ENCODE measurements around the gene FOXP1. TPM values are rescaled to one million over a fixed set of nuclear protein-coding genes. Genes with fewer than 3 reads are reported as not detected.
A peak's percentile ranks its signal among the peaks of the same experiment; 100 is the strongest.

Gene FOXP1
- total RNA-seq, 1 donor from 2014 or later = 41.2 TPM

DNA sequence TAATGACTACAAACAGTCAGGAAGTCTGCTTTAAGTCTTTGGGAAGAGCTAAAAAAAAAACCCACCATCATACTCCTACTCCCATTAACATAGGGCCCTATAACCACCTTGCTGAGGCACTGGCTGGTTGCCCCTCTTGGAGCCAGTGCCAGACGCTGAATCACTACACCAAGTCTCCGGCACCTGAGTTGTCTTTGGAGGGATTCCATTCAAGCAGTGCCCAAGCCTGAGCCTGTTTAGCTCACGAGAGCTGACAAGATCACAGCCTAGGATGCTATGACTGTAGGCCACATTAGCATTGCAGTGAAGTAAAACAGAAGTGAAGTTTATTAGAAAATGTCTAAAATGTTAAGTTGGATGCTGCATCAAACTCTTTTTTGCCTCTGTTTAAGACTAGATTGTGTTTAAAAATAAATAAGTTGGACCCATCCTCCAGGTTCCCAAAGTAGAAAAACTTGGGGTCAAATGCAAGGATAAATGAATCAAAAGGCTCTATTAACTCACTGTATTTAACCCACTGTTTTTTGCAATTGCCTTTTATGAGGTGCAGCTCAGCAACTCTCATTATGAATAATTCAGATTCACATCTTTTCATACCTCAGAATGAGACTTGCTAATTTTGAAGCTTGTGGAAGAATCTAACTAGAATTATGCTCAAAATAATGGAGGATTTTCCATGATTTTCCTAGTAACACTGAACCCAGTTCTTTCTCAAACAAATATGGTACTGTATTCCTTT is 461.9 kb downstream of the FOXP1 start:
- intact Hi-C loops (cut with micrococcal nuclease) = loop anchor here (10.0 kb wide), 1 partner anchor 57 kb away; no protein-coding TSS in a partner anchor
- no peaks in the 10 kb centered on the region for H3K27me3 ChIP-seq (ENCODE audit: low read depth)
- TF ChIP-seq, protein P1, sequence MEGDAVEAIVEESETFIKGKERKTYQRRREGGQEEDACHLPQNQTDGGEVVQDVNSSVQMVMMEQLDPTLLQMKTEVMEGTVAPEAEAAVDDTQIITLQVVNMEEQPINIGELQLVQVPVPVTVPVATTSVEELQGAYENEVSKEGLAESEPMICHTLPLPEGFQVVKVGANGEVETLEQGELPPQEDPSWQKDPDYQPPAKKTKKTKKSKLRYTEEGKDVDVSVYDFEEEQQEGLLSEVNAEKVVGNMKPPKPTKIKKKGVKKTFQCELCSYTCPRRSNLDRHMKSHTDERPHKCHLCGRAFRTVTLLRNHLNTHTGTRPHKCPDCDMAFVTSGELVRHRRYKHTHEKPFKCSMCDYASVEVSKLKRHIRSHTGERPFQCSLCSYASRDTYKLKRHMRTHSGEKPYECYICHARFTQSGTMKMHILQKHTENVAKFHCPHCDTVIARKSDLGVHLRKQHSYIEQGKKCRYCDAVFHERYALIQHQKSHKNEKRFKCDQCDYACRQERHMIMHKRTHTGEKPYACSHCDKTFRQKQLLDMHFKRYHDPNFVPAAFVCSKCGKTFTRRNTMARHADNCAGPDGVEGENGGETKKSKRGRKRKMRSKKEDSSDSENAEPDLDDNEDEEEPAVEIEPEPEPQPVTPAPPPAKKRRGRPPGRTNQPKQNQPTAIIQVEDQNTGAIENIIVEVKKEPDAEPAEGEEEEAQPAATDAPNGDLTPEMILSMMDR (IDR thresholded peaks at IDR 0.05; ENCODE audit: borderline replicate concordance) = no peak
- no peak for DNase-seq
- H3K4me1 ChIP-seq = peaks cover 77% of the 10 kb centered on the region
- H3K4me3 ChIP-seq = no peak overlapping the region
- H3K9me3 ChIP-seq (replicated peaks) = no peaks in the 10 kb centered on the region
- H3K36me3 ChIP-seq = no peaks in the 10 kb centered on the region
- H3K27ac ChIP-seq (replicated peaks) = no peak overlapping the region

DNA sequence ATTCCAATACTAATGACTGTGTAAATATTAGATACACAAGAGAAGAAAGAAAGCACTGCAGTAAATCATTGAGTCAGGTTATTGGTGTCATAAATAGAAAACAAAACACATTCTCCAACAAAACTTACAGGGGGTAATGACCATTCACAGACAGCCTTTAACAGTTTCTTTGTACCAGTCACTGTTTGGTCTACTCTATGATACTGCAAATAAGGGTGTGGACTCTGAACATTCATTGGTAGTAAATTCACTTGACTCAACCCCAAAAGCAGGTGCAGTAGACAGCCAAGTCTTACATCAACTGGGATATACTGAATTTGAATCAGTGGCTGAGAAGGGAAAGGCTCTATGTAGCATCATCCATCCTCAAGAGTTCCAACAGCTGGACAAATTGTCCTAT is 463.5 kb downstream of the FOXP1 start:
- TF ChIP-seq, protein P1 (IDR thresholded peaks at IDR 0.05; ENCODE audit: borderline replicate concordance) = no peak
- H3K27ac ChIP-seq (replicated peaks) = no peak overlapping the region
- no peak overlapping the region for H3K4me3 ChIP-seq
- no peaks in the 10 kb centered on the region for H3K27me3 ChIP-seq (ENCODE audit: low read depth)
- H3K9me3 ChIP-seq (replicated peaks) = no peaks in the 10 kb centered on the region
- H3K4me1 ChIP-seq = peaks cover 63% of the 10 kb centered on the region
- no peak for DNase-seq
- intact Hi-C loops (cut with micrococcal nuclease) = loop anchor here (10.0 kb wide), 1 partner anchor 55 kb away; no protein-coding TSS in a partner anchor
- H3K36me3 ChIP-seq = no peaks in the 10 kb centered on the region

DNA sequence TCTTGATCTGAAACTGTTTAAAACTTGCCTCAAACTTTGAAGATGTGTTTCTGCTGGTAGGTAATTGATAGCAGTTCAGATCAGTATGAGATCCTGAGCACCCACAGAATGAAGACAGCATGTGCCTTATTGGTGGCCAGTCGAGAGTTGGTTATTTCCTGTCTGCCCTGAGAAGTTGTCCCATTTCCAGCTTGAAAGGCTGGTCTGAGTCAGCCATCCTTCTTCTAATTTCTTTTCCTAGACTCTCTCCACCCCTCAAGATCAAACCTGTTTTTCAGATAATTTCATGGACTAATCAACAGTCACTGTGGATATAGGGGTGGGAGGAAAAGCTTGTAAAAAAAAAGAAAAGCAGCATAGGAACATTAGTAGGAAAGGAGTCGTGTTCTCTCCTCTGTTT is 464.4 kb downstream of the FOXP1 start:
- H3K27ac ChIP-seq (replicated peaks) = peak overlapping the region; percentile 31
- no peak for DNase-seq
- intact Hi-C loops (cut with micrococcal nuclease) = no loop called here
- TF ChIP-seq, protein P1 (IDR thresholded peaks at IDR 0.05; ENCODE audit: borderline replicate concordance) = no peak
- peaks cover 55% of the 10 kb centered on the region for H3K4me1 ChIP-seq
- no peaks in the 10 kb centered on the region for H3K36me3 ChIP-seq
- no peaks in the 10 kb centered on the region for H3K27me3 ChIP-seq (ENCODE audit: low read depth)
- H3K9me3 ChIP-seq (replicated peaks) = no peaks in the 10 kb centered on the region
- H3K4me3 ChIP-seq = no peak overlapping the region

DNA sequence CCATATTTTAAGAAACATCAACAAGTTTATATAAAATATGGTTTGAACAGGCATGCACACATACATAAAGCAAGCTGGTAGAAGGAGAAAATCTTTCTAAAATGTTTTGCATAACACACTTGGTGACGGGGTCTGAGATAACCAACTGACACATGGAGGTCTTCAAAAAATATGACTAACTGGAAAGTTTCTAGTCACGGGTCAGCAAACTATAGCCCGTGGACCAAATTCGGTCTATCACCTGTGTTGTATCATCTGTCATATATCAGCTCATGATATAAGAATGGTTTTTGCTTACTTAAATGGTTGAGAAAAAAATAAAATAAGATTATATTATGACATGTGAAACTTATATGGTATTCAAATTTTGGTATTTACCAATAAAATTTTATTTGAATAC is 465.1 kb downstream of the FOXP1 start:
- Histone ChIP-seq H3K27me3 (ENCODE audit: low read depth) (no peaks in the 10 kb centered on the region), H3K36me3 (no peaks in the 10 kb centered on the region), H3K4me1 (peaks cover 48% of the 10 kb centered on the region), H3K4me3 (no peak overlapping the region), H3K27ac (replicated peaks) (no peak overlapping the region), H3K9me3 (replicated peaks) (no peaks in the 10 kb centered on the region)
- intact Hi-C loops (cut with micrococcal nuclease) = no loop called here
- TF ChIP-seq, protein P1 (IDR thresholded peaks at IDR 0.05; ENCODE audit: borderline replicate concordance) = no peak
- DNase-seq = no peak

DNA sequence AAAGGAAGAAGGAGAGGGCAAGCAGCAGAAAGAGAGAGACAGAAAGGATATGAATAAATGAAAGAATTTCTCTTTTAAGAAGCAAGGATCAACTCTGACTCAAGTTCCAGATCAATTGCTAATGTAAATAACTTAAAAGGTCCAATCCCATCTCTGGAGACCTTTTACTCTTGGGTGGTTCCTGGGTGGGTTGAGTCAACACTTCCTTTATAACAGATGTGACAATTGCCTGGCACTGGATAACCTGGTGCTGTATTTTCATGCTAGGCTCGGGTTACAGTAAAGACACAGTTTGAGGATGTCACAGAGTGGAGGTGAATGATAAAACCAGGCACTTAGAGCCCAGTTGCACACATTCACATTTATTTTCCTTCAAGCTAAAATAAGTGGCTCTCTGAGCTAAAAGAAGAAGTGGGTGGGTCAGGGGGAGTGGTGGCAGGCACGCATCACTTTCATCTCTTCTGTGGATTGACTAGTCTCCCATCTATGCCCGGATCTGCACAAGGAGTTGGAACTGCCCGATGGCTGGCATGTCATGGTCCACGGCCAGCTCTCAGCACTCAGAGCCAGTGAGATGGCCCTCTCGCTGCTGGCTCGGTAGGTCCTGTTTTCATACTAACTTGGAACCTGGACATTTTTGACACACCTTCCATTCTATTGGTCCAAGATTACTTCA is 465.8 kb downstream of the FOXP1 start:
- Histone ChIP-seq H3K27ac (replicated peaks) (no peak overlapping the region), H3K27me3 (ENCODE audit: low read depth) (no peaks in the 10 kb centered on the region), H3K9me3 (replicated peaks) (no peaks in the 10 kb centered on the region), H3K4me1 (peaks cover 48% of the 10 kb centered on the region), H3K4me3 (no peak overlapping the region), H3K36me3 (no peaks in the 10 kb centered on the region)
- DNase-seq = no peak
- TF ChIP-seq, protein P1 (IDR thresholded peaks at IDR 0.05; ENCODE audit: borderline replicate concordance) = no peak
- intact Hi-C loops (cut with micrococcal nuclease) = no loop called here
